HFFc6 (cell line): ENCODE data around the gene FUCA1. TPM values are rescaled to one million over a fixed set of nuclear protein-coding genes. Genes with fewer than 3 reads are reported as not detected.
"Not testable (repeated sequence)": the region's sequence is repeated elsewhere in the genome, so short reads cannot be mapped to it uniquely, and the experiment has no call there.

ENCODE experiments used
- DNase-seq: peaks from one replicate; pipeline ENCODE4 v3.0.0-alpha.2; 2018
- H3K27ac Mint-ChIP-seq: 2 replicates; pipeline ENCODE4 v1.8.0; 2020; ENCODE audit warnings: mild to moderate bottlenecking, mixed read lengths
- H3K27me3 Mint-ChIP-seq: 2 replicates; pipeline ENCODE4 v1.8.0; 2021; ENCODE audit warnings: mild to moderate bottlenecking, moderate library complexity, mixed read lengths; ENCODE audit not compliant: insufficient read depth
- H3K36me3 Mint-ChIP-seq: 2 replicates; pipeline ENCODE4 v1.8.0; 2021; ENCODE audit warnings: low read depth, mixed read lengths
- H3K4me1 Mint-ChIP-seq: 2 replicates; pipeline ENCODE4 v1.8.0; 2020; ENCODE audit warnings: low read depth, mixed read lengths
- H3K4me3 Mint-ChIP-seq: 2 replicates; pipeline ENCODE4 v1.8.0; 2020; ENCODE audit warnings: mild to moderate bottlenecking, moderate library complexity, mixed read lengths
- H3K9me3 Mint-ChIP-seq: 2 replicates; pipeline ENCODE4 v1.8.0; 2020; ENCODE audit warnings: mild to moderate bottlenecking, mixed read lengths
- CTCF ChIP-seq: fragments of 200-600 bp; sonication (generic); IDR thresholded peaks from 2 replicates; pipeline ENCODE4 v1.5.0; 2021; ENCODE audit warnings: antibody characterized with exemption, mild to moderate bottlenecking
- total RNA-seq, 6 experiments: library from RNA; stranded (reverse); fragmentation: NEBNext Ultra II Directional; extraction: Animal tissue kit (Norgen Biotek cat#: 25700); gene quantifications; 2 replicates in 1 of 6; 3 replicates in 5 of 6; pipeline ENCODE4 v1.2.3, GENCODE V29; 2021

The FUCA1 gene
- total RNA-seq, 6 experiments from 2014 or later, result 4.1 to 6.7 (median 5.8) TPM

DNA sequence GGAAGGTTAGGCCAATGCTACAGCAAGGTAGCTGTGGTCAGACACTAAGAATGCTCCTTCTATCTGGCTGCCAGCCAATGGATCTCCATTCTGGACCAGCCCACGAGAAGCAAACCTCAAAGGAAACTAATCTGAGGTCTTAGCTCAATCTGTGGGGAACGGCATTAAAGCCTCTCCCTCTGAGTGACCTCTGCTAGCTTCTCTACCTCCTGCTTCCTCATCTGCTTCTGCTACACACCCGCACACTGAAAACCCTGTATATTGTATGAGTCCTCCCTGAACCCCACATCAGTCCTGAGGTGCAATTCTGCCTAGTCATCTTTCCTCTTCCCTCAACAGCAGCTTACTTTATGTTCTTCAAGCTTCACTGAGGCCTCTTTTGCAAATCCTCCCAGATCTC, 60.6 kb downstream of the FUCA1 start:
- peaks cover 1% of the 10 kb centered on the region for H3K27me3 Mint-ChIP-seq
- H3K36me3 Mint-ChIP-seq, result no peaks in the 10 kb centered on the region
- H3K27ac Mint-ChIP-seq, result no peak overlapping the region
- TF ChIP-seq CTCF, result no peak
- H3K9me3 Mint-ChIP-seq, result no peaks in the 10 kb centered on the region
- H3K4me1 Mint-ChIP-seq, result peaks cover 13% of the 10 kb centered on the region; the same call in 1 of the 2 replicates
- DNase-seq, result no peak
- no peak overlapping the region for H3K4me3 Mint-ChIP-seq

GRCh38 chr1:23806280-23806679, 61.8 kb downstream of the FUCA1 start:
- H3K36me3 Mint-ChIP-seq, result no peaks in the 10 kb centered on the region
- peaks cover 15% of the 10 kb centered on the region for H3K4me1 Mint-ChIP-seq
- TF ChIP-seq CTCF, result no peak
- H3K27ac Mint-ChIP-seq, result no peak overlapping the region
- no peak overlapping the region for H3K4me3 Mint-ChIP-seq
- no peak for DNase-seq
- no peaks in the 10 kb centered on the region for H3K9me3 Mint-ChIP-seq
- peaks cover 1% of the 10 kb centered on the region for H3K27me3 Mint-ChIP-seq

GRCh38 chr1:23805025-23805424, 63.1 kb downstream of the FUCA1 start:
- peaks cover 4% of the 10 kb centered on the region for H3K27me3 Mint-ChIP-seq
- no peak for TF ChIP-seq CTCF
- no peaks in the 10 kb centered on the region for H3K9me3 Mint-ChIP-seq
- DNase-seq, result no peak
- no peaks in the 10 kb centered on the region for H3K36me3 Mint-ChIP-seq
- peaks cover 12% of the 10 kb centered on the region for H3K4me1 Mint-ChIP-seq
- no peak overlapping the region for H3K4me3 Mint-ChIP-seq
- no peak overlapping the region for H3K27ac Mint-ChIP-seq

GRCh38 chr1:23804183-23804835, 63.8 kb downstream of the FUCA1 start:
- no peaks in the 10 kb centered on the region for H3K36me3 Mint-ChIP-seq
- no peak for DNase-seq
- H3K27ac Mint-ChIP-seq, result no peak overlapping the region
- peaks cover 19% of the 10 kb centered on the region for H3K4me1 Mint-ChIP-seq
- TF ChIP-seq CTCF, result peak; percentile 63
- H3K4me3 Mint-ChIP-seq, result no peak overlapping the region
- H3K27me3 Mint-ChIP-seq, result peaks cover 4% of the 10 kb centered on the region
- H3K9me3 Mint-ChIP-seq, result no peaks in the 10 kb centered on the region

DNA sequence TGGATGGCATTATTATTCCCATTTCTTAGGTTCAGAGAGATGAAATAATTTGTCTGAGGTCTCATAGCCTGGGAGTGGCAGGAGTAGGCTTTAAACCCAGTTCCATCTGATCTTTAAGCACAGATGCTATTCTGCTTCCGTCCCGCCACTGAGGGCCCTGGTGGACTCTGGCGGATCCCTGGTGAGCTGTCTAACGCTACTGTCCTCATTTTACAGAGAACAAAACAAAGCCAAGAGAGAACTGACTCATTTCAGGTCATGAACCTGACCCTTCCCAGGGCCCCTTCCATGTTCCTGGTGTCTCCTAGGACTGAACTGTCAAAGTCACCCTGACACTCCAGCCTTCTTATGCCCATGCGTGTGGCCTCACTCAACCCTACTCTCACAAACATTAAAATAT, 64.4 kb downstream of the FUCA1 start:
- Mint-ChIP-seq H3K36me3 (no peaks in the 10 kb centered on the region), H3K27me3 (peaks cover 4% of the 10 kb centered on the region), H3K4me1 (peaks cover 23% of the 10 kb centered on the region), H3K9me3 (no peaks in the 10 kb centered on the region), H3K27ac (no peak overlapping the region), H3K4me3 (no peak overlapping the region)
- no peak for DNase-seq
- TF ChIP-seq CTCF, result no peak

GRCh38 chr1:23802809-23803342, 65.2 kb downstream of the FUCA1 start:
- H3K27me3 Mint-ChIP-seq, H3K27ac Mint-ChIP-seq, H3K9me3 Mint-ChIP-seq, H3K4me3 Mint-ChIP-seq, DNase-seq, H3K36me3 Mint-ChIP-seq: not testable (repeated sequence)
- peaks cover 23% of the 10 kb centered on the region for H3K4me1 Mint-ChIP-seq
